ENCODE data around the gene SIPA1L3. TPM values are rescaled to one million over a fixed set of nuclear protein-coding genes. Genes with fewer than 3 reads are reported as not detected.
"Not testable (repeated sequence)": the region's sequence is repeated elsewhere in the genome, so short reads cannot be mapped to it uniquely, and the experiment has no call there.

The SIPA1L3 gene, protein sequence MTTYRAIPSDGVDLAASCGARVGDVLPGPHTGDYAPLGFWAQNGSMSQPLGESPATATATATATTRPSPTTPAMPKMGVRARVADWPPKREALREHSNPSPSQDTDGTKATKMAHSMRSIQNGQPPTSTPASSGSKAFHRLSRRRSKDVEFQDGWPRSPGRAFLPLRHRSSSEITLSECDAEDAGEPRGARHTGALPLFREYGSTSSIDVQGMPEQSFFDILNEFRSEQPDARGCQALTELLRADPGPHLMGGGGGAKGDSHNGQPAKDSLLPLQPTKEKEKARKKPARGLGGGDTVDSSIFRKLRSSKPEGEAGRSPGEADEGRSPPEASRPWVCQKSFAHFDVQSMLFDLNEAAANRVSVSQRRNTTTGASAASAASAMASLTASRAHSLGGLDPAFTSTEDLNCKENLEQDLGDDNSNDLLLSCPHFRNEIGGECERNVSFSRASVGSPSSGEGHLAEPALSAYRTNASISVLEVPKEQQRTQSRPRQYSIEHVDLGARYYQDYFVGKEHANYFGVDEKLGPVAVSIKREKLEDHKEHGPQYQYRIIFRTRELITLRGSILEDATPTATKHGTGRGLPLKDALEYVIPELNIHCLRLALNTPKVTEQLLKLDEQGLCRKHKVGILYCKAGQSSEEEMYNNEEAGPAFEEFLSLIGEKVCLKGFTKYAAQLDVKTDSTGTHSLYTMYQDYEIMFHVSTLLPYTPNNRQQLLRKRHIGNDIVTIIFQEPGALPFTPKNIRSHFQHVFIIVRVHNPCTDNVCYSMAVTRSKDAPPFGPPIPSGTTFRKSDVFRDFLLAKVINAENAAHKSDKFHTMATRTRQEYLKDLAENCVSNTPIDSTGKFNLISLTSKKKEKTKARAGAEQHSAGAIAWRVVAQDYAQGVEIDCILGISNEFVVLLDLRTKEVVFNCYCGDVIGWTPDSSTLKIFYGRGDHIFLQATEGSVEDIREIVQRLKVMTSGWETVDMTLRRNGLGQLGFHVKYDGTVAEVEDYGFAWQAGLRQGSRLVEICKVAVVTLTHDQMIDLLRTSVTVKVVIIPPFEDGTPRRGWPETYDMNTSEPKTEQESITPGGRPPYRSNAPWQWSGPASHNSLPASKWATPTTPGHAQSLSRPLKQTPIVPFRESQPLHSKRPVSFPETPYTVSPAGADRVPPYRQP (N-terminal part only)
- total RNA-seq: 16.4 and 30.3 TPM in 2 replicates
- polyA plus RNA-seq: 9.3 and 18.4 TPM in 2 replicates

DNA sequence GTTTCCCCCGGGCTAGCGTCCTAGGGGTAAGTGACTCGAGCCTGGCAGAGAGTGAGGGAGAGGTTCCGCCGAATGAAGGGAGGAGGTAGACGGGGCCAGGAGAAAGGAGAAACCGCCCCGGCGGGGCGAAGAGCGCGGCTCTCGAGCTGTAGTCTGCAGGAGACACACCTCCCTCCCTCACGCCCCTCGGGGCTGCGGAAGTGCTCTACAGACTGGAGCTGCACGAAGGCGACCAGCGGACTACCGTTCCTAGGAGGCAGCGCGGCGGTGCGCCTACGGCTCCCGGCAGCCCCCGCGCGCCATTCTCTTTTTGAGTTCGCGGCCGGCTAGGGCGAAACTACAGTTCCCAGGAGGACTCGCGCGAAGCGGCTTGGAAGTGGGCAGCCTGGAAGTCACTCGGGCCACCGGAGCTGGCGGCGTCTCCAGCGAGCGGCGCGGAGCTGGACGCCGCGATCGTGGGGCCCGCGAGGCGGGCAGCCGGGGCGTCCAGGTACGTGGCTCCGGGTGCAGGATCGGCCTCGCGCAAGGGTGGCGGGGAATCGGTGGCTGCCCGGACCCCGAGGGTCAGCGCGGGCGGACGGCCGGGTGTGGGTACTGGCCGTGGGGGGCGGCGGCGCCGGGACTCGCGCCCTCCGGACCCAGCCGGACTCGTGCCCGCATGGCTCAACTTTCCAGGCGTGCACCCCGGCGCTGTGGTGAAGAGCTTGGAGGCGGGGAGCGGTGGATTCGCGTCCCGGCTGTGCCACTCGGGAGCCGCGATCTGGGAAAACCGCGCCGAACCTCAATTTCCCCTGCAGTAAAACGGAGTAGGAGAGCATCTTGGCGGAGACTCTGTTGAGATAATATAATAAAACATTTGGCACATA, at the start of gene SIPA1L3:
Gene SIPA1L3 (plus strand): TSS at position 340 of the 866 bp plus-strand sequence. CDS start 174,358 bp downstream, outside the sequence.
- H3K36me3 ChIP-seq: no peaks in the 10 kb centered on the region
- H3K4me3 ChIP-seq: peak within 1 kb of the TSS; percentile 69
- no peaks in the 10 kb centered on the region for H3K9me3 ChIP-seq (ENCODE audit: low read depth)
- peak within 1 kb of the TSS; percentile 82 for H3K27ac ChIP-seq
- H3K27me3 ChIP-seq: no peaks in the 10 kb centered on the region
- H3K4me1 ChIP-seq (ENCODE audit: low read depth): peaks cover 9% of the 10 kb centered on the region
- peak; percentile 97 to 99 for DNase-seq (ENCODE audit: low read depth in 1 of 2, low spot score in 1 of 2)
- TF ChIP-seq, protein P1, sequence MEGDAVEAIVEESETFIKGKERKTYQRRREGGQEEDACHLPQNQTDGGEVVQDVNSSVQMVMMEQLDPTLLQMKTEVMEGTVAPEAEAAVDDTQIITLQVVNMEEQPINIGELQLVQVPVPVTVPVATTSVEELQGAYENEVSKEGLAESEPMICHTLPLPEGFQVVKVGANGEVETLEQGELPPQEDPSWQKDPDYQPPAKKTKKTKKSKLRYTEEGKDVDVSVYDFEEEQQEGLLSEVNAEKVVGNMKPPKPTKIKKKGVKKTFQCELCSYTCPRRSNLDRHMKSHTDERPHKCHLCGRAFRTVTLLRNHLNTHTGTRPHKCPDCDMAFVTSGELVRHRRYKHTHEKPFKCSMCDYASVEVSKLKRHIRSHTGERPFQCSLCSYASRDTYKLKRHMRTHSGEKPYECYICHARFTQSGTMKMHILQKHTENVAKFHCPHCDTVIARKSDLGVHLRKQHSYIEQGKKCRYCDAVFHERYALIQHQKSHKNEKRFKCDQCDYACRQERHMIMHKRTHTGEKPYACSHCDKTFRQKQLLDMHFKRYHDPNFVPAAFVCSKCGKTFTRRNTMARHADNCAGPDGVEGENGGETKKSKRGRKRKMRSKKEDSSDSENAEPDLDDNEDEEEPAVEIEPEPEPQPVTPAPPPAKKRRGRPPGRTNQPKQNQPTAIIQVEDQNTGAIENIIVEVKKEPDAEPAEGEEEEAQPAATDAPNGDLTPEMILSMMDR (IDR thresholded peaks at IDR 0.05; ENCODE audit: low read depth, low read length): no peak

DNA sequence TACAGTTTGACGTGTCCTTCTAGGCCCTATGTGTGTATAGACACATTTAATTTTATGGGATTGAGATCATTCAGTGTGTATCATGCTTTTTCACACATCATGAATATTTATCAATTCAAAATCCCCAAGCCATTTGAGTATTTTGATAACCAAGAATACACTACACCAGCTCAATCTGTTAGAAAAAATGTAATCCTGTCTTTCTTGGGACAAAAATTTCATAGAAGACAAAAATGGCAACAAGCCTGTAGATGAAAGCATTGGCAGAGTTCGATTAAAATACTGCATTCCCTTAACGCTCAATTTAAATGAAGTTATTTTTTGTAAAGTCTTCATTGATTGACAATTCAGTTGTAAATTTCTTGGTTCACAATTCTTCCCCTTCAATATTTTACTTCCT, 42.5 kb upstream of the SIPA1L3 start:
- Histone ChIP-seq H3K9me3 (ENCODE audit: low read depth) (no peaks in the 10 kb centered on the region), H3K27me3 (no peaks in the 10 kb centered on the region), H3K4me1 (ENCODE audit: low read depth) (no peaks in the 10 kb centered on the region), H3K36me3 (no peaks in the 10 kb centered on the region), H3K27ac (no peak overlapping the region), H3K4me3 (no peak overlapping the region)
- TF ChIP-seq, protein P1 (IDR thresholded peaks at IDR 0.05; ENCODE audit: low read depth, low read length): no peak
- DNase-seq (ENCODE audit: low read depth in 1 of 2, low spot score in 1 of 2): no peak

DNA sequence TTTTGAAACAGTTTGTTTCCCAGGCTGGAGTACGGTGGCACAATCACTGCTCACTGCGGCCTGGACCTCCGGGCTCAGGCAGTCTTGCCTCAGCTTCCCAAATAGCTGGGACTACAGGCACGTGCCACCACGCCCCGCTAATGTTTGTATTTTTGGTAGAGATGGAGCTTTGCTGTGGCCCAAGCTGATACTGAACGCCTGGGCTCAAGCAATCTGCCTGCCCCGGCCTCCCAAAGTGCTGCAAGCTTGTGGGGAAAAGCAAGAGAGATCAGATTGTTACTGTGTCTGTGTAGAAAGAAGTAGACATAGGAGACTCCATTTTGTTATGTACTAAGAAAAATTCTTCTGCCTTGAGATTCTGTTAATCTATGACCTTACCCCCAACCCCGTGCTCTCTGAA, 41.1 kb upstream of the SIPA1L3 start:
- not testable (repeated sequence) for H3K9me3 ChIP-seq (ENCODE audit: low read depth); DNase-seq (ENCODE audit: low read depth in 1 of 2, low spot score in 1 of 2); H3K27me3 ChIP-seq; H3K36me3 ChIP-seq; H3K4me3 ChIP-seq; H3K4me1 ChIP-seq (ENCODE audit: low read depth); H3K27ac ChIP-seq

DNA sequence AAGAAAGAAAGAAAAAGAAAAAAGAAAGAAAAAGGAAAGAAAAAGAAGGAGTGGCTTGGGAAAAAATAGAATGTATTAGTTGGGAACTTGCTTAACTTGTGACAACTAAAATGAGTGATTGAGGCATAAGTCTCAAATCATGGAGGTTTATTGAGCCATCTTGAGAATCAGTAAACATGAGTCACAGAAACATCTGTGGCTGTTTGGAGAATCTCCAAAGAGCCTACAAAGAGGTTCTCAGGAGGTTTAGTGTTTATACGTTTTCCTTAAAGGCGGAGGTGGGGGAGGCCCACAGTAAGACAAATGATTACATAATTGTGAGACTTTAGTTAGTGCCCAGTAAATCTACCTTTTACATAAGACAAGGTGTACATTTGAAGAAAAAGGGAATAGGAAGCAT, 39.2 kb upstream of the SIPA1L3 start:
- DNase-seq (ENCODE audit: low read depth in 1 of 2, low spot score in 1 of 2): peak in 1 of 2 donors; percentile 20
- Histone ChIP-seq H3K36me3 (no peaks in the 10 kb centered on the region), H3K9me3 (ENCODE audit: low read depth) (no peaks in the 10 kb centered on the region), H3K27me3 (no peaks in the 10 kb centered on the region), H3K4me3 (no peak overlapping the region), H3K4me1 (ENCODE audit: low read depth) (no peaks in the 10 kb centered on the region), H3K27ac (no peak overlapping the region)
- TF ChIP-seq, protein P1 (IDR thresholded peaks at IDR 0.05; ENCODE audit: low read depth, low read length): no peak

DNA sequence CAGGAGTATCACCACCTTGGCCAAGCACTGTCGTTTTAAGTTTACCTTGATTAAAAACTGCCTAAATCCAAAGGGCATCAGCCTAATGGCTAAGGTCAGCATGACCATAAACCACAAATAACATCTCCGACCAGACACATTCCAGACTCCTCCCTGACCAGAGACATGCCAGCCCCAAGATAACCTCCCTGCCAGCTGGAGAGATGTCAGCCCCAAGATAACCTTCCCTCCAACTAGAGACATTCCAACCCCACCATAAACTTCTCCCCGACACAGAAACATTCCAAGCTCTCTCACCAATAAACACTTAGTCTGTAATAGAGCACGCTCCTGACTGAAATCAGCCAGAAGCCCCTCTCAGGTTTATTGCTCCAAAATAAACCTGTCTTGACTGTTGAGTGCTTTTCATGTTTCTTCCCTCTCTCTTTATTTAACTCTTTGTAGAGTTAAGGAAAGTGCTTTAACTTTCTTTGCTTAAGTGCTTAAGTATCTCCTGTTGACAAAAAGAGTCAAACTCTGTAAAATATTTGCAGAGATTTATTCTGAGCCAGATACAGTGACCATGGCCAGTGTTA, 37.2 kb upstream of the SIPA1L3 start:
- no peaks in the 10 kb centered on the region for H3K4me1 ChIP-seq (ENCODE audit: low read depth)
- TF ChIP-seq, protein P1 (IDR thresholded peaks at IDR 0.05; ENCODE audit: low read depth, low read length): no peak
- H3K9me3 ChIP-seq (ENCODE audit: low read depth): no peaks in the 10 kb centered on the region
- no peaks in the 10 kb centered on the region for H3K27me3 ChIP-seq
- H3K4me3 ChIP-seq: no peak overlapping the region
- no peak for DNase-seq (ENCODE audit: low read depth in 1 of 2, low spot score in 1 of 2)
- H3K27ac ChIP-seq: no peak overlapping the region
- H3K36me3 ChIP-seq: no peaks in the 10 kb centered on the region
